Lower leg skin (tissue), 3 donors: ENCODE data around the gene ZNF618.

Experiments used
- POLR2A ChIP-seq, 2 donors: fragments of 450-650 bp; IDR thresholded peaks; one replicate each; pipeline ENCODE4 v1.6.1; 2016 to 2017; ENCODE audit warnings: antibody characterized with exemption in 2 of 2, mild to moderate bottlenecking in 1 of 2, moderate library complexity in 1 of 2
- TF ChIP-seq, protein P1 (sequence below), 3 donors: fragments of 450-650 bp; IDR thresholded peaks; one replicate each; pipeline ENCODE4 v1.5.1; 2016; ENCODE audit warnings: antibody characterized with exemption in 3 of 3, mild to moderate bottlenecking in 3 of 3, moderate library complexity in 2 of 3

DNA sequence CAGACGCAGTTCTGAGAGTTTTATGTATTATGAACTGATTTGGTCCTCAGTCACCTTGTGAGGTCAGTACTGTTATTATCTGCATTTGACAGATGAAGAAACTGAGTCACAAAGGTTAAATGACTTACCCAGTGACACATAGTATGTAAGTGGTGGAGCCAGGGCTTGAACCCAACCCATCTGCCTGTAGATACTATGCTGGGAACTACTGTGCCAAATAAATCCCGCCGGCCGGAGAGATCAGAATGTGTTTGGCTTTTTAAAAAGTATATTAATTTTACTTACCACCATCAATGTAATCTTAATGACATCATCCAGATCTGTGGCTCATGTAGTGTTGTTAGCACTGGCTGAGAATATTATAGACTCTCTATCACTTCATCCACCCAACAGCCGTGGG lies 80.8 kb downstream of the ZNF618 start:
- TF ChIP-seq, protein P1, sequence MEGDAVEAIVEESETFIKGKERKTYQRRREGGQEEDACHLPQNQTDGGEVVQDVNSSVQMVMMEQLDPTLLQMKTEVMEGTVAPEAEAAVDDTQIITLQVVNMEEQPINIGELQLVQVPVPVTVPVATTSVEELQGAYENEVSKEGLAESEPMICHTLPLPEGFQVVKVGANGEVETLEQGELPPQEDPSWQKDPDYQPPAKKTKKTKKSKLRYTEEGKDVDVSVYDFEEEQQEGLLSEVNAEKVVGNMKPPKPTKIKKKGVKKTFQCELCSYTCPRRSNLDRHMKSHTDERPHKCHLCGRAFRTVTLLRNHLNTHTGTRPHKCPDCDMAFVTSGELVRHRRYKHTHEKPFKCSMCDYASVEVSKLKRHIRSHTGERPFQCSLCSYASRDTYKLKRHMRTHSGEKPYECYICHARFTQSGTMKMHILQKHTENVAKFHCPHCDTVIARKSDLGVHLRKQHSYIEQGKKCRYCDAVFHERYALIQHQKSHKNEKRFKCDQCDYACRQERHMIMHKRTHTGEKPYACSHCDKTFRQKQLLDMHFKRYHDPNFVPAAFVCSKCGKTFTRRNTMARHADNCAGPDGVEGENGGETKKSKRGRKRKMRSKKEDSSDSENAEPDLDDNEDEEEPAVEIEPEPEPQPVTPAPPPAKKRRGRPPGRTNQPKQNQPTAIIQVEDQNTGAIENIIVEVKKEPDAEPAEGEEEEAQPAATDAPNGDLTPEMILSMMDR (IDR thresholded peaks at IDR 0.05): no peak
- no peak for TF ChIP-seq POLR2A (IDR thresholded peaks at IDR 0.05)
